HG03354 (cell line): ENCODE measurements around the gene ENTPD8.

Source experiments
- ATAC-seq: cut with Tn5 transposase; IDR thresholded peaks from one replicate; pipeline ENCODE4 v1.9.1; 2021; ENCODE audit warnings: mild to moderate bottlenecking; ENCODE audit not compliant: unreplicated experiment, poor library complexity, severe bottlenecking

The ENTPD8 gene

GRCh38 chr9:137434498-137435380 lies 6.4 kb downstream of the ENTPD8 start:
- no peak for ATAC-seq

GRCh38 chr9:137433916-137434431 lies 7.2 kb downstream of the ENTPD8 start:
- no peak for ATAC-seq

- no peak for ATAC-seq
Observed at GRCh38 chr9:137433349-137433915, 7.7 kb downstream of the ENTPD8 start.

GRCh38 chr9:137432687-137433348 lies 8.3 kb downstream of the ENTPD8 start:
- no peak for ATAC-seq

- ATAC-seq: no peak
Observed at GRCh38 chr9:137431416-137431931, 9.7 kb downstream of the ENTPD8 start.

- ATAC-seq: no peak
Observed at GRCh38 chr9:137430723-137431415, 10.3 kb downstream of the ENTPD8 start.

GRCh38 chr9:137429974-137430722 lies 11.0 kb downstream of the ENTPD8 start:
- ATAC-seq: no peak

GRCh38 chr9:137429546-137429890 lies 11.6 kb downstream of the ENTPD8 start:
- no peak for ATAC-seq

GRCh38 chr9:137428841-137429545 lies 12.2 kb downstream of the ENTPD8 start:
- no peak for ATAC-seq

GRCh38 chr9:137428311-137428630 lies 12.9 kb downstream of the ENTPD8 start:
- ATAC-seq: no peak

GRCh38 chr9:137427454-137428310 lies 13.5 kb downstream of the ENTPD8 start:
- ATAC-seq: no peak

- ATAC-seq: no peak
Observed at GRCh38 chr9:137426018-137426681, 15.0 kb downstream of the ENTPD8 start.

- ATAC-seq: peak; percentile 35
Observed at GRCh38 chr9:137423514-137424291, 17.5 kb downstream of the ENTPD8 start.

- peak; percentile 91 for ATAC-seq
Observed at GRCh38 chr9:137422604-137423513, 18.3 kb downstream of the ENTPD8 start, which contains the start of the genes EXD3 and NOXA1. Gene EXD3 (minus strand): TSS chr9:137423162. CDS start chr9:137395357, 27,805 bp downstream. Gene NOXA1 (plus strand): TSS chr9:137423393. CDS start chr9:137423530, 137 bp downstream.

- no peak for ATAC-seq
Observed at GRCh38 chr9:137421838-137422603, 19.1 kb downstream of the ENTPD8 start.
